Jurkat, Clone E6-1 (cell line): ENCODE data around the gene FBXW12.
A peak's percentile ranks its signal among the peaks of the same experiment; 100 is the strongest.

Experiments
- DNase-seq: peaks from one replicate; pipeline ENCODE4 v3.0.0-alpha.2; 2011; ENCODE audit warnings: low read depth, low spot score
- H3K4me3 ChIP-seq: 2 replicates; pipeline ENCODE4 v1.5.1; 2011; ENCODE audit warnings: mild to moderate bottlenecking, low read length, control low read depth, moderate library complexity

The FBXW12 gene

DNA sequence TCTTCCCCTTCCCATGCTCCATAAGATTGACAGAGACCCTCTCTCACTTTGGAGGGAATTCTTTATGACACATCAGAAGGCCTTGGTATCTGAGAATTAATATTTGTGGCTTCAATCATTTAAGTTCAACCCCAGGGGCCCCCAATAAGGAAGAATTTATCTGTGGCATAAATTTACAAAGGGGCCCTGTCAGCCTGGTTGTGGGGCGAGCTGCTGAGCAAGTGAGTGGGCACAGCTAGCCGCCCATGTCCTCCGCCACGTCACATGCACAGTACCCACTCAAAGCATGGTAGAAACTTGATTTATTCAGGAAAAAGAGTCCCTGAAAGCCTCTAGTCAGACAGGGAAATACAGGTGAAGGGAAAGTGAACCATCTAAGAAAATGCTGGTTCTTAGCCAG is 44.5 kb downstream of the FBXW12 start:
- no peak overlapping the region for H3K4me3 ChIP-seq
- DNase-seq, result no peak

DNA sequence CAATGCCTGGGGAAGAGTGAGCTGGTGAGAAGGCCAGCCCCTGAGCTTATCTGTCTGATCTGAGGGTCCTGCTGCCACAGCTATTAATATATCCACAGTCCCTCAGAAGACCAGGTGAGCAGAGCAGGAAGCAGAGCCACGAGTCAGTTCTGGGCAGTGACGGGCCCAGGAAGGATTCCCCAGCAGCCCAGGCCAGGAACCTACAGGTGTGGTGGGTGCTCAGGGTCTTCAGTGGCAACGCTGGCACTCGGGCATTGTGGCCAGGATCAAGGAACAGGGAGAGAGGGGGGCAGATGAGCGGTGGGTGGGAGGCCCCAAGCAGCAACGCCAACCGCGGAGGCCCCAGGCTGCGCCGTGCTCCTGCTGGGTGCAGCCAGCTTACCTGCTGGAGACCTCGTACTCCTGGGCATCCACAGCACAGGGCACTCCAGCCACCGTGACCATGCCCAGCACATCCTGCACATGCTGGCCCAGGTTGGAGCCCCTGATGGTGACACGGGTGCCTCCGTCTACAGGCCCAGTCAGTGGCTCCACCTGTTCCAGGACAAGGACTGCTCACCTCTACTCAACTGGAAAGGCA is 45.6 kb downstream of the FBXW12 start:
- no peak overlapping the region for H3K4me3 ChIP-seq

DNA sequence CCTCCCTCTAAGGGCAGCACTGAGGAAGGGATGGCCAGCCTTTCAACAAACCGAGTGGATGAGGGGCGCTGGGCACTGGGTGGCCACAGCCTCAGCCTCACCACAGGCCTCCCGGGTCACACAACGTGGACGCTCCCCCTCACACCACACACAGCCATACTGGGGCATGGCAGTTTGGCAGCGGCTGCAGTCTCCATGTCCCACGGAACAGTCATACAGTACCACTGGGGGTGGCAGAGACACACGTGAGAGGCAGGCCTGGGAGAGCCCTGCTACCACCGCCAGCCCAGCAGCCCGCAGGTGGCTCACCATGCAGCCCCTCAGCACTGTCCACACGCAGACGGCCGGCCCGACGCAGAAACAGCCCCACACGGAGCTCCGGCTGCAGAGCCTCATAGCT is 46.1 kb downstream of the FBXW12 start:
- H3K4me3 ChIP-seq, result no peak overlapping the region

More for the DNA sequence above, 45.6 kb downstream of the FBXW12 start:
- DNase-seq, result no peak

GRCh38 chr3:48418651-48419050 is 46.6 kb downstream of the FBXW12 start:
- no peak for DNase-seq

More for the DNA sequence above, 46.1 kb downstream of the FBXW12 start:
- no peak for DNase-seq

DNA sequence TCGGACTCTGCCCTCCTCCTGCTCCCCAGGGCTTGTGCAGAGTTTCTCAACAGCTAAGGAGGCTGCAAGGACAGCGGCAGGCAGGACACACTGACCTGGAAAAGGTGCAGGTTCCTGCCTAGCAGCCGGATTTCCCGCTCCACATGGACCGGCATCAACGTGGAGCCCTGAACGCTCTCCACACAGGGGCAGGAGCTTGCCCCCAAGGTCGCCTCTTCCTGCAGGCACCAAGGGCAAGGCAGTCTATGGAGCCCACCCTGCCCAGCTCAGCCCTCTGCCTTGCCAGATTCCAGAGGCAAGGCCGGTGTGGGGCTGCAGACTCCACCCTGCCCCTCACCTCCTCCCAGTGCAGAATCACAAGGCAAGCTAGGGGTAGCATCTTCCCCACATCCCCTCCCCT is 47.1 kb downstream of the FBXW12 start:
- H3K4me3 ChIP-seq, result no peak overlapping the region
- no peak for DNase-seq

More at GRCh38 chr3:48418651-48419050, 46.6 kb downstream of the FBXW12 start:
- H3K4me3 ChIP-seq, result no peak overlapping the region

DNA sequence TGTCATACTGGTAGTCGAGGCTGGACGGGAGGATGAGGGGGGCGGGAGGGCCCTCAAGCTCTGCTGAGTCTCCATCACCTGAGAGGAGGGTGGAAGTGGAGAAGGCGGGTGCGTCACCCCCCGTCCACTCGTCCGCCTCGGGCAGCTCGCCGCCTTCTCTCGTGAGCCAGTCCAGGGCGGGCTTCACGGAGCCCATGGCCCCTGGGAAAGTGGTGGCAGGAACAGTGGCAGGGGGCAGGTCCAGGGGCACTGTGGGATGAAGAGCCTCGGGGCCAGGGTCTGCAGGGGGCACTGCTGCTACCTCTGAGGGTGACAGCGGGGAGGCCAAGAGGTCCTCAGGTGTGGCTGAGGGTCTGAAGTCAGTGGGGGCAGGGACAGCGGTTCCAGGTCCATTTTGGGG is 47.6 kb downstream of the FBXW12 start:
- DNase-seq, result no peak
- no peak overlapping the region for H3K4me3 ChIP-seq

GRCh38 chr3:48420561-48420960 is 48.5 kb downstream of the FBXW12 start:
- no peak overlapping the region for H3K4me3 ChIP-seq
- DNase-seq, result no peak

- H3K4me3 ChIP-seq, result no peak overlapping the region
- no peak for DNase-seq
Measured at GRCh38 chr3:48422272-48422671, 50.3 kb downstream of the FBXW12 start.

DNA sequence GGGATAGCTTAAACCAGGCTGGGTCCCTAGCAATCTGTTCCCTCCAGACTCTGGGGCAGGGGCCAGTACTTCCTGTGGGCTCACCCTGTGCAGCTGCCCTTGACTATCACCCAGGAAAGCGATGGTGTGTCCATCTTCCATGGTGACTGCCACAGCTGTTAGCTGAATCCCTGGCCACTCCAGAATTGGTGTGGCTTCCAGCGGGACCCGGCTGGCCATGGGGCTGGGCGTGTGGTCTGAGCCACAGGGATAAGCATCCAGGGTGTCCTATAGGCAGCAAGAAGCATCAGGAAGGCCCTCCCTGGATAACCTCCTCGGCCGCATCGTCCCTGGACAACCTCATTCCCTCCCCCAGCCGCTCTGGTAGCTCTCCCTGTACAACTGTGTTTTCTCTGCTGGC is 50.7 kb downstream of the FBXW12 start:
- H3K4me3 ChIP-seq, result no peak overlapping the region
- DNase-seq, result no peak

DNA sequence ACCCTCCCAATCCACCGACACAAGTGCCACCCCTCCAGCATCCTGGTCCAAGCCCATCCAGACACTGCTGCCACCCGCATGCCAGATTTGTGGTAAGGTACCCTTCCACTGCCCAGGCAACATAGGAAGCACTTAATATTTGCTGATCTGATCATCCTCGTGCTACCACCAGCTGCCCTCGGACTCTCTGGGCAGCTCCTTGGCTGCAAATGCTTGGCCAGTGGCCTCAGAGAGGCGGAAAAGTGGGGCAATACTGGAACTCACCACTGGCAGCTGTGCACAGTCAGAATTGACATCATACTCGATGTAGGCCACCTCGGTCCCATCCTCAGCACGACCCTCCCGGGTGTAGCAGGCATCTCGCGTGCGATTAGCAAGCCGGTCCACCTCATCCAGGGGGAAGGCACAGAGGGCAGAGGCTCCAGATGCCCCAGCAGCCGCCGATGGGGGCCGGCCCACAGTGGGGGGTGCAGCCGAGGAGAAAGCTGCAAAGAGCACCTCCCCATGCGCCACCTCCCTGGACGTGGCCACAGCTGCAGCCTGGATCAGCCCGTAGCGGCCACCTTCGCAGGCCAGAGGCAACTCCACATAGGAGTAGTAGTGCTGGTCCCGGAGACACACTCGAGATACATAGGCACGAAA is 51.3 kb downstream of the FBXW12 start:
- no peak overlapping the region for H3K4me3 ChIP-seq
- no peak for DNase-seq

GRCh38 chr3:48423883-48424695 is 52.1 kb downstream of the FBXW12 start:
- no peak for DNase-seq
- H3K4me3 ChIP-seq, result no peak overlapping the region

GRCh38 chr3:48425281-48425812 is 53.3 kb downstream of the FBXW12 start:
- DNase-seq, result no peak
- no peak overlapping the region for H3K4me3 ChIP-seq

GRCh38 chr3:48426401-48426909 is 54.4 kb downstream of the FBXW12 start:
- H3K4me3 ChIP-seq, result no peak overlapping the region
- DNase-seq, result no peak

DNA sequence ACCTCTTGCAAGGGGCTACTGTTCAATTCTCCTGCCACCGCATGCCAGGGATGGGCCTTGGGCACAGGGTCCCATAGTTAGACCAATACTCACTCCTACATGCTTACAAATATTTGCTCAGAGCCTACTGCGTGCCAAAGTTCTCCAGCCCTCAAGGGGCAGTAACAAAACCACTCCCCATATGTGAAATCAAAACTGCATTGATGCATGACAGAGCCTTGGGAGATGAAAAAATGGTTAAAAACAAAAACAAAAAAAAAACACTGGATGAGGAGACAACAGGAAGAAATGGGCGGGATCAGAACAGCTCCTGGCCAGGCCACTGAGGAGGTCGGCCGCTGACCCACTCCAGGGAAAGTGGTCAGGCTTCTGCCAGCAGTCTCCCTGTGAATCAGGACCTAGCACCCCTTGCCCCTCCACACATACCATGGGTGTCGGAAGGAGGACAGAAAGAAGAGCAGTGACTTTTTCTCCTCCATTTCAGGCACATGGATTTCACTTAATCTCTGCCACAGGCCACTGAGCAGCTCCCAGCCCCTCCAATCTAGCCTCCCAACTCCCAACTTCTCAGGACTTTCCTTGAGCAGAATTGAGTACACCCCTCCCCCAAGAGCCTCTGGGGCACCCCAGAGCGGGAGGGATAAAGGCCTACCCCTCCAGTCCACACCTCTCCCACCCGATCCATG is 55.1 kb downstream of the FBXW12 start:
- DNase-seq, result no peak
- no peak overlapping the region for H3K4me3 ChIP-seq

DNA sequence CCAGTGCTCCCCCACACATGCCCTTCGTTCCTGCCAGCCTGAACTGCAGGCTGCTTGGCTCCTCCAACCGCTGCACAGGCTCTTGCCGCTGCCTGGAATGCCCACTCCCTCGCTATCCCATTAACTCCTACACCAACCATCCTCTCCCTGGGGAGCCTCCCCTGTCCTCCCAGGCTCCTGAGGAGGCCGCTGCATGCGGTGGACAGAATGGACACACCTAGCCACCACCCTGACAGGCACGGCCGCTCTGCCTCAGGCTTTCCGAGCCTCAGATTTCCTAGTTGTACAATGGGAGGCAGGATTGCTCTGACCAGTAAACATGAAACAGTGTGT is 55.6 kb downstream of the FBXW12 start:
- no peak overlapping the region for H3K4me3 ChIP-seq
- DNase-seq, result no peak

- DNase-seq, result no peak
- peak overlapping the region; percentile 57 for H3K4me3 ChIP-seq
Measured at GRCh38 chr3:48428088-48428571, 56.1 kb downstream of the FBXW12 start.

DNA sequence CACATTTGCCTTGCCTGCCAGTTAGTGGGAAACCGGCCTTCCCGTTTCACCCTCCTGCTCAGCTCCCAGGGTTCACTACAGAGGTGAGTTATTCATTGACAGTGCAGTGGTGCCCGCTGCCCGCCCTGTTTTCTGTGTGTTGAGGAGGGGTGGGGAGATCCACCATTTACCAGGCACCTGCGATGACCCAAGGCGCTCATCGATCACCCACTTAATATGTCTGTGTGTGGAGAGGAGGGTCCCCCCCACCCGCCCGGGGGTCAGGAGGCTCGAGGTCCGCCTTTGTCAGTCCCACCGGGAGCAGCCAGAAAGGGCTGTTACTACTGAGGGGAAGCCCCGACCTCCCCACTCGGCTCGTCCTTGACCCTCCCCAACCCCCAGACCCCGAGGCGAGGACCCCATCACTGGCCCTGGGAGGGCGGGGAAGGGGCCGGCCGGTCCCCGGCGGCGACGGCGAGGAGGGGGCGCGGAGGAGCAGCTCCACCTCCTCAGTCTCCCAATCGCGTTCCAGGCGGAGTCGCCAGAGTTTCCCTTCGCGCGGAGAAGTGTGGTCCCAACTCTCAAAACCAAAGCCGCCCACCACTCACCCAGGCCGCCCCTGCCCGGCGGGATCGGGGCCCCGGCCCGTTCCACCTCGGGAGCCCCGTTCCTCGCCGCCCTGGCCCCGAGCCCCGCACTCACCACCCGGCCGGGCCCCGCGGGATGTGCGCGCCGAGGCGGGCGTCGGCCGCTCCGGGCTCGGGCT is 56.7 kb downstream of the FBXW12 start:
- peak overlapping the region; percentile 57 for H3K4me3 ChIP-seq
- DNase-seq, result no peak

- peak overlapping the region; percentile 57 for H3K4me3 ChIP-seq
- no peak for DNase-seq
Measured at GRCh38 chr3:48429317-48429959, 57.4 kb downstream of the FBXW12 start.
